Mesenchymal stem cell (in vitro differentiated cells and primary cell): ENCODE results near the gene CAMK2G.

Experiments used
- DNase-seq: peaks from one replicate; pipeline ENCODE4 v3.0.0-alpha.2; 2013
- H2AFZ ChIP-seq: one replicate; pipeline ENCODE4 v1.6.1; 2013; ENCODE audit warnings: low read depth, mild to moderate bottlenecking, control low read depth, inconsistent platforms, low read length, moderate library complexity
- H2AK5ac ChIP-seq: 2 replicates; pipeline ENCODE4 v1.6.1; 2013; ENCODE audit warnings: low read length, moderate library complexity, mild to moderate bottlenecking, inconsistent platforms; ENCODE audit not compliant: severe bottlenecking
- H2BK120ac ChIP-seq: one replicate; pipeline ENCODE4 v1.6.1; 2013; ENCODE audit warnings: low read depth, mild to moderate bottlenecking, inconsistent platforms, low read length, moderate library complexity
- H2BK12ac ChIP-seq, 2 experiments: one replicate each; pipeline ENCODE4 v1.6.1; 2013; ENCODE audit warnings: inconsistent platforms in 2 of 2, low read length in 2 of 2, mild to moderate bottlenecking in 2 of 2, moderate library complexity in 2 of 2, control low read depth in 1 of 2
- H2BK15ac ChIP-seq: one replicate; pipeline ENCODE4 v1.6.1; 2013; ENCODE audit warnings: mild to moderate bottlenecking, low read depth, inconsistent platforms; ENCODE audit not compliant: poor library complexity, severe bottlenecking
- H2BK5ac ChIP-seq: 2 replicates; pipeline ENCODE4 v1.6.1; 2013; ENCODE audit warnings: low read depth, mild to moderate bottlenecking, low read length, control low read depth, inconsistent platforms; ENCODE audit not compliant: poor library complexity, severe bottlenecking
- H3K14ac ChIP-seq, 2 experiments: one replicate each; pipeline ENCODE4 v1.6.1; 2013; ENCODE audit warnings: inconsistent platforms in 2 of 2, low read length in 2 of 2, control low read depth in 1 of 2, mild to moderate bottlenecking in 1 of 2, moderate library complexity in 1 of 2
- H3K18ac ChIP-seq, 2 experiments: one replicate each; pipeline ENCODE4 v1.6.1; 2013; ENCODE audit warnings: inconsistent platforms in 2 of 2, low read length in 2 of 2, control low read depth in 1 of 2, low read depth in 1 of 2, mild to moderate bottlenecking in 1 of 2
- H3K23ac ChIP-seq, 2 experiments: one replicate each; pipeline ENCODE4 v1.6.1; 2013; ENCODE audit warnings: inconsistent platforms in 2 of 2, low read length in 2 of 2, mild to moderate bottlenecking in 2 of 2, moderate library complexity in 2 of 2, control low read depth in 1 of 2
- H3K27ac ChIP-seq: 2 replicates; pipeline ENCODE4 v1.5.1; 2013; ENCODE audit warnings: mild to moderate bottlenecking, moderate library complexity, low read length, control low read depth, inconsistent platforms; ENCODE audit not compliant: poor library complexity, severe bottlenecking
- H3K27me3 ChIP-seq, 2 experiments: 2 replicates each; pipeline versions ENCODE4 v1.6.1 to v1.7.0; 2013; ENCODE audit warnings: low read length in 2 of 2, mild to moderate bottlenecking in 2 of 2, moderate library complexity in 2 of 2, control low read depth in 1 of 2, inconsistent platforms in 1 of 2; ENCODE audit not compliant: control insufficient read depth in 1 of 2, insufficient read depth in 1 of 2
- H3K36me3 ChIP-seq, 2 experiments: 2 replicates each; pipeline versions ENCODE4 v1.6.1 to v1.7.0; 2013; ENCODE audit warnings: low read length in 2 of 2, control low read depth in 1 of 2, inconsistent platforms in 1 of 2, low read depth in 1 of 2, mild to moderate bottlenecking in 1 of 2; ENCODE audit not compliant: insufficient read depth in 2 of 2, control insufficient read depth in 1 of 2
- H3K4ac ChIP-seq, 2 experiments: one replicate each; pipeline ENCODE4 v1.6.1; 2013; ENCODE audit warnings: inconsistent platforms in 2 of 2, low read length in 2 of 2, mild to moderate bottlenecking in 2 of 2, moderate library complexity in 2 of 2, control low read depth in 1 of 2, low read depth in 1 of 2
- H3K4me1 ChIP-seq: 2 replicates; pipeline ENCODE4 v1.6.1; 2013; ENCODE audit warnings: low read depth, low read length, control low read depth; ENCODE audit not compliant: control insufficient read depth, insufficient read depth
- H3K4me2 ChIP-seq: 2 replicates; pipeline ENCODE4 v1.6.1; 2013; ENCODE audit warnings: low read length, mild to moderate bottlenecking, inconsistent platforms; ENCODE audit not compliant: poor library complexity, severe bottlenecking
- H3K4me3 ChIP-seq, 2 experiments: 2 replicates each; pipeline versions ENCODE4 v1.5.1 to v1.7.0; 2013; ENCODE audit warnings: low read length in 2 of 2, mild to moderate bottlenecking in 2 of 2, control low read depth in 1 of 2, low read depth in 1 of 2; ENCODE audit not compliant: insufficient read depth in 1 of 2
- H3K79me1 ChIP-seq: replicated peaks from 2 replicates; pipeline ENCODE4 v1.6.1; 2013; ENCODE audit warnings: mild to moderate bottlenecking, control low read depth, low read length, inconsistent platforms; ENCODE audit not compliant: poor library complexity, severe bottlenecking
- H3K9ac ChIP-seq: 2 replicates; pipeline ENCODE4 v1.7.0; 2013; ENCODE audit warnings: mild to moderate bottlenecking, low read length, moderate library complexity
- H3K9me3 ChIP-seq: 2 replicates; pipeline ENCODE4 v1.7.0; 2013; ENCODE audit warnings: mild to moderate bottlenecking, low read length; ENCODE audit not compliant: control insufficient read depth
- H4K8ac ChIP-seq: one replicate; pipeline ENCODE4 v1.6.1; 2013; ENCODE audit warnings: inconsistent platforms, mild to moderate bottlenecking, low read length, moderate library complexity
- H4K91ac ChIP-seq: one replicate; pipeline ENCODE4 v1.6.1; 2013; ENCODE audit warnings: mild to moderate bottlenecking, low read length, inconsistent platforms
- WGBS: methylation state at CpG from one replicate; pipeline ENCODE4 v1.1.7; 2013; ENCODE audit warnings: mixed read lengths; 5-methylcytosine and 5-hydroxymethylcytosine counted together

CAMK2G gene

GRCh38 chr10:73785721-73786511 is 88.4 kb downstream of the CAMK2G start:
- H3K23ac ChIP-seq: peak overlapping the region in 1 of 2 experiments; percentile 84
- H4K91ac ChIP-seq: no peak overlapping the region
- peak overlapping the region; percentile 96 for H3K4me2 ChIP-seq
- H2BK120ac ChIP-seq: peak overlapping the region; percentile 58
- no peaks in the 10 kb centered on the region for H3K27me3 ChIP-seq
- H3K4me1 ChIP-seq: peaks cover 9% of the 10 kb centered on the region
- H3K4me3 ChIP-seq: peak overlapping the region; percentile 88 to 90
- H3K4ac ChIP-seq: peak overlapping the region; percentile 9 to 82
- H3K79me1 ChIP-seq: peaks cover 16% of the 10 kb centered on the region
- H2AK5ac ChIP-seq: no peak overlapping the region
- H3K36me3 ChIP-seq: peaks cover 22 to 25% of the 10 kb centered on the region in 2 experiments
- peak overlapping the region; percentile 5 for H2AFZ ChIP-seq
- H3K9me3 ChIP-seq: no peaks in the 10 kb centered on the region
- H2BK15ac ChIP-seq: peak overlapping the region; percentile 80
- H3K14ac ChIP-seq: peak overlapping the region; percentile 66 to 81
- peak overlapping the region; percentile 95 for H3K9ac ChIP-seq
- H2BK12ac ChIP-seq: peak overlapping the region in 1 of 2 experiments; percentile 55
- peak overlapping the region; percentile 80 for H2BK5ac ChIP-seq
- under 1% methylated on average over 54 of the region's 54 CpGs for WGBS
- peak overlapping the region in 1 of 2 experiments; percentile 87 for H3K18ac ChIP-seq
- peak overlapping the region; percentile 69 for H3K27ac ChIP-seq
- peak overlapping the region; percentile 80 for H4K8ac ChIP-seq
- DNase-seq: peak; percentile 85

DNA sequence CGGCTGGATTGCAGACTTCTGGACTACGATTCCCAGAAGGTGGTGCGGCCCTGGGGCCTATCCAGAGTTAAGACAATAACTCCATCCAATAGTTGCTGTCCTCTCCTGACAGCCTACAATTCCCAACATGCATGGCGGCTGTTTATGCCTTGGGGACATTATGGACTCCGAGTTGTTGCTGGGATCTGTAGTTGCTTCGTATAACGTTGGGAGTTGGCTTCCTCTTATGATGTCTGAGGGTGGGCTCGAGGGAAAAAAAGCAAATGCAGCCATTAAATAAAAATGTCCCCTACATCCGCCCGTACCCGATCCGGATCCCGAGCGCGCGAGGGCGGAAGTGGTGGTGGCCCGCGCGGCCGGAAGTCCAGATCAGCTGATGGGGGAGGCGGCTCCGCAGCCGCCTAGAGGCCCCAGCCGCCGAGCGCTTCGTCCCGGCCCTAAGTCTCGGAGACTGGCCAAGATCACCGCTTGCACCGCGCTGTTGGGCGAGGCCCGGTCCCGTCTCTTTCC is 89.1 kb downstream of the CAMK2G start, which contains the start of gene ZSWIM8:
ZSWIM8 (plus strand) TSS at position 396 of the 510 bp plus-strand sequence. CDS start 273 bp downstream, outside the sequence.
- peak within 1 kb of the TSS; percentile 88 to 90 for H3K4me3 ChIP-seq
- peak within 1 kb of the TSS in 1 of 2 experiments; percentile 84 for H3K23ac ChIP-seq
- peak within 1 kb of the TSS; percentile 78 to 87 for H3K18ac ChIP-seq
- peak within 1 kb of the TSS; percentile 96 for H3K4me2 ChIP-seq
- peak within 1 kb of the TSS; percentile 80 for H4K8ac ChIP-seq
- H3K9me3 ChIP-seq: no peaks in the 10 kb centered on the region
- peak within 1 kb of the TSS; percentile 95 for H3K9ac ChIP-seq
- peak within 1 kb of the TSS; percentile 80 for H2BK15ac ChIP-seq
- peak within 1 kb of the TSS; percentile 5 for H2AFZ ChIP-seq
- H3K79me1 ChIP-seq: peaks cover 14% of the 10 kb centered on the region
- peak within 1 kb of the TSS; percentile 80 for H2BK5ac ChIP-seq
- WGBS: under 1% methylated on average over 34 of the region's 36 CpGs
- peak within 1 kb of the TSS; percentile 66 to 81 for H3K14ac ChIP-seq
- H2BK12ac ChIP-seq: peak within 1 kb of the TSS in 1 of 2 experiments; percentile 55
- peak within 1 kb of the TSS; percentile 31 for H4K91ac ChIP-seq
- peaks cover 11% of the 10 kb centered on the region for H3K4me1 ChIP-seq
- H2AK5ac ChIP-seq: no peak within 1 kb of the TSS
- H3K36me3 ChIP-seq: peaks cover 17 to 21% of the 10 kb centered on the region in 2 experiments
- peak within 1 kb of the TSS; percentile 58 for H2BK120ac ChIP-seq
- H3K27me3 ChIP-seq: no peaks in the 10 kb centered on the region
- peak within 1 kb of the TSS; percentile 9 to 82 for H3K4ac ChIP-seq
- peak; percentile 98 for DNase-seq
- H3K27ac ChIP-seq: peak within 1 kb of the TSS; percentile 94

- H3K14ac ChIP-seq: no peak overlapping the region
- H2BK15ac ChIP-seq: no peak overlapping the region
- H2BK5ac ChIP-seq: no peak overlapping the region
- H3K23ac ChIP-seq: no peak overlapping the region
- H4K8ac ChIP-seq: no peak overlapping the region
- H3K9ac ChIP-seq: peak overlapping the region; percentile 95
- H2AK5ac ChIP-seq: no peak overlapping the region
- H3K4me2 ChIP-seq: peak overlapping the region; percentile 94
- no peak overlapping the region for H3K27ac ChIP-seq
- peaks cover 15 to 22% of the 10 kb centered on the region in 2 experiments for H3K36me3 ChIP-seq
- no peak overlapping the region for H2BK120ac ChIP-seq
- no peaks in the 10 kb centered on the region for H3K9me3 ChIP-seq
- H3K4me3 ChIP-seq: peak overlapping the region in 1 of 2 experiments; percentile 99
- 59% methylated on average over 2 of the region's 2 CpGs for WGBS
- no peak for DNase-seq
- H3K4ac ChIP-seq: no peak overlapping the region
- H3K79me1 ChIP-seq: peaks cover 8% of the 10 kb centered on the region
- no peaks in the 10 kb centered on the region for H3K27me3 ChIP-seq
- no peak overlapping the region for H3K18ac ChIP-seq
- no peak overlapping the region for H2BK12ac ChIP-seq
- no peak overlapping the region for H4K91ac ChIP-seq
- no peak overlapping the region for H2AFZ ChIP-seq
- peaks cover 11% of the 10 kb centered on the region for H3K4me1 ChIP-seq
These were observed 91.6 kb downstream of the CAMK2G start for GRCh38 chr10:73782749-73783085.
